ENCODE data around the gene WWOX.

WWOX gene

DNA sequence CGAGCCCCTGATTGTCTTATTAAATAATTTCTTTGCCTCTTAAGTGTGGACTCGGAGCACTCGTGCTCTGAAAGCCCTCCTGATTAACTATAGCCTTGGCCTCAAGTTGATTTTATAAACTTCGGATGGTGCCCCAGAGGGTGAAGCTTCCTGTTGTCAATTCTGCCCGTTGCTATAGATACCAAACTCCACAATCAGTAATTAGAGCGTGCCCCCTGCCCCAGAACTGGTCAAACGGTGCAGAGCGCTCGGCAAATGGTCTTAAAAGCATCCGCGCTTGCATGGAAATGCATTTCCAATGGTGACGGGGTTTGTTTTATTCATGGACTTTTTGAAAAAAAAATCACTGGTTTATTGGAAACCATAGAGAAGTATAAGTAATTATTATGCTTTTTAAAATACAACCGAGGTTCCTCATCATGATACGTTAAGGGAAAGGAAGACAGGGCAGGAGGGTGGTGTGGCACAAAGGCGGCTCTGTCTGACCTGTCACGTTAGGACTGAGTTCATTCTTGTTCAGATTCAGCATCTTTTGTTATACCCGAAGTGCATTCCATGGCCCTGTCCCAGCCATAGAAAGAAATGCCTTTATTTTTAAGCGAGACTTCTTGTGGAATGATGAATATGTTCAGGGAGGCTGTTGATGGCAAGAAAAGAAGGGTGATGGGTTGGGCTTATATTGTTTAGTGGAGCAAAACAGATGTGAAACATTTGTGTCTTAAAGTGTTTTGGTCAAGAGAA lies 1024.7 kb downstream of the WWOX start:
- DNase-seq: no peak
- no peak for TF ChIP-seq POLR2A (IDR thresholded peaks at IDR 0.05; ENCODE audit: low read length)
- no peak for TF ChIP-seq GATA1 (IDR thresholded peaks at IDR 0.05; ENCODE audit: low read depth, low read length)

DNA sequence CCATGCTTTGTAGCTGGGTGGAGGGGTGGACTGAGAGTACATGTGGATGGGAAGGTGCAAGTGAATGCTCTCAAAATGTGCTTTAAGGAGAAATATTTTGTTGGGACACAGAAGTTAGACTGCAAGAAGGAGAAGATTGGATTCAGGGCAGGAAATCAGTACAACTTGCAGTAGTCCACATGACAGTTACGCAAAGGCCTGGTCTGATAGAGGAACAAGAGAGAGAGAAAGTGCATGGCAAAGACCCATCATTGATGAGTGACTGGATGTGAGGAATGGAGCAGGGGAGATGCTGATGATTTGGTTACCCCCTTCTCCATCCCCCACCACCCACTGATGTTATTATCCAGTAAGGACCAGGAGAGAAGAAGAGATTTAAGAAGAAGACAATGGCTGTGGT lies 1028.3 kb downstream of the WWOX start:
- TF ChIP-seq POLR2A (IDR thresholded peaks at IDR 0.05; ENCODE audit: low read length) (no peak), GATA1 (IDR thresholded peaks at IDR 0.05; ENCODE audit: low read depth, low read length) (no peak)

DNA sequence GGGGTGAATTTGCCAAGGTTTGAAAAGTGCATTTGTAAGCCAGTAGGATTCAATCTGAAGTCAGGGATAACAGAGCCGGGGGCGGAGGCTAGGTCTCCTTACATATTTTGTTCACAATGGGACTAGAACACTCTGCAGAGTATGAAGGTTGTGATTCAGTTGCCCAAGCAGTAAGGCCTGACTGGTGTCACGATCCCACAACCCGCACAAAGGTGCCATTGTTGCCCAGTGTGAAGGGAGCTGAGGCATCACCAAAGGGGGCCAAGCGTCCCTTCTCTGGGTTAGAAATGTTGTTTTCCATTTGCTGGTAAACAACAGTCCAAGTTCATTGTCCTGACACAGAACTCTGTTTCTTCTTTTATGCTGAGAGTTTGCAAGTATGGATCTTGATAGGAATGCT lies 1029.3 kb downstream of the WWOX start:
- DNase-seq: no peak
- no peak for TF ChIP-seq GATA1 (IDR thresholded peaks at IDR 0.05; ENCODE audit: low read depth, low read length)

More for the DNA sequence above, 1028.3 kb downstream of the WWOX start:
- DNase-seq: no peak

DNA sequence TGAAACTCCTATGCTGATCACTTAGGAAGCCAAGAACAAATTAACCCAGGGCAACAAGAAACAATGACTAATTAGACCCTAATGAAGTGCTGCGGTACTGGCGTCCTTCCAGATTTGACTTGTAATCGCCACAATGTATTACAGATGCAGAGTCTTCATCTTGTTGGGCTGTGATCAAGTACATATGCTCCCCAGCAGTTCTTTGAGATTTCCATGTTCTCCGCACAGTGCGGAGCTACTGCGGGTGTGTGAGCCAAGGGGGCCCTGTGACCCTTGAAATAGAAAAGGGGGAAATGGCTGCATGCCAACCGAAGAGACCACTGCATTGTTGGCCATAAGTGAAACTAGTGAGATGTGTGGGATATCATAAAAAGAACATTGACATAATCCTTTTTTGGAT lies 1031.2 kb downstream of the WWOX start:
- TF ChIP-seq POLR2A (IDR thresholded peaks at IDR 0.05; ENCODE audit: low read length) (no peak), GATA1 (IDR thresholded peaks at IDR 0.05; ENCODE audit: low read depth, low read length) (no peak)
- DNase-seq: no peak

DNA sequence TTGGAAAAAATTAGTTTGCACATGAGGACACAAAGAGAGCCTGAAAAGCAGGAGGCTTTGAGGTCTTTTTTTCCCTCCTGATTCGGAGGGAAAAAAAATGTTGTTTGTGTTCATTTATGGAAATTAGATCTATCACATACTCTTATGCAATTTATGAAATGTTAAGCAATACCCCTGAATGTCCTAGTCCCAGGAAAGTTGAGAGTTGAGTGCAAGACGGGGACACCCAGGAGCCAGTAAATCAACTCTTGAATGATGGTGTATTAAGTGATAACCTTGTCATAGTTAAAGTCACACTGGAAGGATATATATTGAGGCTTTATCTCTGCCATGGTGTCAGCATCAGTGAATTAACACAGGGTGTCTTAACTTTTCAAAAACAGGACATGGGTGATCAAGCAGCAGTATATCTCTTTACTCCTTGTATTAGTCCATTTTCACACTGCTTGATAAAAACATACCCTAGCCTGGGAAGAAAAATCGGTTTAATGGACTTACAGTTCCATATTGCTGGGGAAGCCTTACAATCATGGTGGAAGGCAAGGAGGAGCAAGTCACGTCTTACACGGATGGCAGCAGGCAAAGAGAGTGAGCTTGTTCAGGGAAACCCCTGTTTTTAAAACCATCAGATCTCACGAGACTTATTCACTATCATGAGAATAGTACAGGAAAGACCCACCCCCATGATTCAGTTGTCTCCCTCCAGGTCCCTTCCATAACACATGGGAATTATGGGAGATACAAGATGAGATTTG lies 1032.0 kb downstream of the WWOX start:
- DNase-seq: no peak

DNA sequence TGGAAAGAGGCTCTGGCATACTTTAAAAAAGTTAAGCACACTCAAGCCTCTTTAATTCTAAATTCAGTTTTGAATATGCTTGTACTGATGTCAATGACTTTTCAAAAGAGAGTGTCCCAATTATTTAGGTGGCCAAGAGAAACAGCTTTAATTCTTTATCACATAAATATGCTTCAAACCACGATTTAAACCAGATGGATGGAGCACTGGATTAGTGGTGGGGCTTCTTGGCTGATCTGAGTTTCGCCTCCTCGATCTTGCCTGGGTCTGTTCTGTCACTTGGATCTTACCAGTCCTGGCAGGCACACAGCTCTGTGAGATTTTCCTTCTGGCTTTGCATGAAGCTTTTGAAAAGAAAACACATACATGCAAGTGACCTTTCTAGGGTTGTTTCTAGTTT lies 1033.2 kb downstream of the WWOX start:
- TF ChIP-seq POLR2A (IDR thresholded peaks at IDR 0.05; ENCODE audit: low read length) (no peak), GATA1 (IDR thresholded peaks at IDR 0.05; ENCODE audit: low read depth, low read length) (no peak)
- DNase-seq: no peak

More for the DNA sequence above, 1032.0 kb downstream of the WWOX start:
- TF ChIP-seq GATA1 (IDR thresholded peaks at IDR 0.05; ENCODE audit: low read depth, low read length) (no peak), POLR2A (IDR thresholded peaks at IDR 0.05; ENCODE audit: low read length) (no peak)

DNA sequence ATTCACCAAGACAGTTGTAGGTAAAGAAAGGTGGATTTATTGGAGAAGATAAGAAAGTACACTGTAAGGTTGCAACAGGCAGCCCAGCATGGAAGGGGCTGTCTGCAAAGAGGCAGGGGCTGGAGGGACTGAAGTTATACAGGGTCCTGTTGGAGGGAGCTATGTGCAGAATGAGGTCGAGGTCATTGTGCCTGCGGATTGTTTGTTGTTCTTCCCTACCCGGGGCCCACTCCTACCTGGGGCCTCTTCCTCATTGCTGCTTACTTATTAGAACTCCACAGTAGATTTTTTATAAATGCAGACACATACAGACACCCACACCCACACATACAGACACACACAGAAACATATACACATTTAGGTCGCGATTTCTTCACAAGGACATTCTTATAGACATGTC lies 1034.8 kb downstream of the WWOX start:
- no peak for DNase-seq
- no peak for TF ChIP-seq POLR2A (IDR thresholded peaks at IDR 0.05; ENCODE audit: low read length)
- no peak for TF ChIP-seq GATA1 (IDR thresholded peaks at IDR 0.05; ENCODE audit: low read depth, low read length)

DNA sequence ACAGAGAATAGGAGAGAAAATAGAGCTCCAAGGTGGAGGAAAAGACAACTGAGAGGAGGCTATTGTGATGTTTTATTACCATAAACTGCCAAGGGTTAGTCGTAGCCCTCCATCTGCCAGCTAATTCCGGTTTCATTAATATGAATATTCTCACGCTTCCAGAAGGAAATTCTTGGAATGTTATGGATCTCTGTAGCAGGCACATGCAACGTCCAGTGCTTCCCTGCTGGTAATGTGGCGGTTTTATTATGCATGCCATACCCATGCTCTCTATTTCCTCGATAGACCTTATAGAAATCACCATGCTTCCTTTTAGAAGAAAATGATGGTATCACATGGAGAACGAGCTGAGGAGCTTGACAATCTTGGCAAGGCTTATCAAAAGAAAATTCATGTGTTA lies 1037.5 kb downstream of the WWOX start:
- TF ChIP-seq POLR2A (IDR thresholded peaks at IDR 0.05; ENCODE audit: low read length) (no peak), GATA1 (IDR thresholded peaks at IDR 0.05; ENCODE audit: low read depth, low read length) (no peak)
- DNase-seq: no peak

DNA sequence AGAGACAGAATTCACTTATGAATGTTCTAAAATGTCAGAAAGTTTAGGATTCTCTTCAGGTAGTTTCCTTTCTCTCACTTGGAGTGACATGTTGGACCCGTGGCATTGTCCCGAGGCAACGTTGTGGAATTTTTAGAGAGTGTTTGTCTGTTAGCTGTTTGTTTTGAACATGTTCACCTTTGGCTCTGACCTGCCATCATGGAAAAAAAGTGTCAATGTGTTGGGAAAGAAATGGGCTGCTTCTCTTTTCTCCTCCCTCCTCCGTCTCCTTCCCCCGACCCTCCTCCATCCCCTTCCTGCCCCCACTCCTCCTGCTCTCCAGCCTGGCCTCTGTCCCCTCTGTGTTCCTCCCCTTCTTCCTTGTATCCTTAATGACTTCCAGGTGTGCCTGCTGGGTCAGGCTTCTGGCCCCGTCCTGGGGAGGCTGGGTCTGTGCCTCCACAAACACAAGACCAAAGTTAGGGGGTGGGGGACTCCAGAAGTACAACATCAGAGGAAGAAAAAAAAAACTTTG lies 1038.0 kb downstream of the WWOX start:
- DNase-seq: no peak
- TF ChIP-seq GATA1 (IDR thresholded peaks at IDR 0.05; ENCODE audit: low read depth, low read length) (no peak), POLR2A (IDR thresholded peaks at IDR 0.05; ENCODE audit: low read length) (no peak)

DNA sequence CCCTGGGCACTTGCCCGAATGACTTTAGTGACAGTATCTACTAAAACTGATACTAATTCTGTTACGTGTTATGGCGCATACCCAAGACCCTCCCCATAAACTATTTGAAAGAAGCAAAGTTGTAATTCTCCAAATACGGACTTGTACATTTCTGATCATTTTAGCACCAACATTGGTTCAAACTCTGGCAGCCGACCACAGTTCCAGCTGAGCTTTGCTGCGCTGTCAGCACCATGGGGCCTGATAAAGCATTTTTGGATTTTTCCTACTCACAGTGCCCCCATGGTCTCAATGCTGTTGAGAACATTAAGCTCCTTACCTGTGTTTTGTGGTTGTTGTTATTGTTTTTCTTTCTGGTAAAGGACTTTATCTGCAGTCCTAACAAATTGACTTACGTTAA lies 1040.3 kb downstream of the WWOX start:
- no peak for TF ChIP-seq POLR2A (IDR thresholded peaks at IDR 0.05; ENCODE audit: low read length)
- DNase-seq: no peak

DNA sequence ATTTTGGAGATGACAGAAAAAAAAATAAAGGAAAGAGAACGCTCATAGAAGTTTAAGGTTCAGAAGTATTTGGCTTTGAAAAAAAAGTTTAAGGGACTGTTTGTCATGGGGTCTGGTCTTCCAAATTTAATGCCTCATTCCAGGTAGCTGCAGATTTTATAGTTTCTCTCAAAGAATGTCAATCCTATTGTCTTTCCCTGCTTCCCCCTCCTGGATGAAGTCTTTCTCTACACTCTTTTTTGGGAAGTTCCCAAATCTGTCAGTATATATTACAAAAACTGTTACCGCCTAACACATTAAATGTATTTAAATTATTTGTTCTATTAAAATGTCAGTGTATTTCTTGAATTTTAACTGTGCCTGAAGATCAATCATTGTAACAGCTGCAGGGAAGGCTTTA lies 1043.6 kb downstream of the WWOX start:
- TF ChIP-seq POLR2A (IDR thresholded peaks at IDR 0.05; ENCODE audit: low read length) (no peak), GATA1 (IDR thresholded peaks at IDR 0.05; ENCODE audit: low read depth, low read length) (no peak)
- no peak for DNase-seq

DNA sequence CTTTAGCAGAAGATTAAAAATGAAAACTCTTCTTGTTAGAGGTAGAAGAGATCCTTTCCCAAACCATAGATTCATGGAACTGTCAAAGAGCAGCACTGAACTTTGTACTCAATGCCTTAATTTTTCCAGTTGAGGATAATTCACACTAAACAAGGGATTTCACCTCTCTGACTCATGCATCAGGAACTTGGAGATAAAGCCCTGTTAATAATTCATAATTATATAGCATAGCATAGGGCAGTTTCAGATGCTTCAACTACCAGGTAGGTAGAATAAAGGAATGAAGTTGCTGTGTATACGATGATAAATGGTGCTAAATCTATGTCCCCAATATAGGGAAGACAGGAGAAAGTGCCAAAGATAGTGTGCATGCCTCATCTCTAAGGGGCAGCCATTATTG lies 1050.7 kb downstream of the WWOX start:
- DNase-seq: no peak
- TF ChIP-seq GATA1 (IDR thresholded peaks at IDR 0.05; ENCODE audit: low read depth, low read length) (no peak), POLR2A (IDR thresholded peaks at IDR 0.05; ENCODE audit: low read length) (no peak)

DNA sequence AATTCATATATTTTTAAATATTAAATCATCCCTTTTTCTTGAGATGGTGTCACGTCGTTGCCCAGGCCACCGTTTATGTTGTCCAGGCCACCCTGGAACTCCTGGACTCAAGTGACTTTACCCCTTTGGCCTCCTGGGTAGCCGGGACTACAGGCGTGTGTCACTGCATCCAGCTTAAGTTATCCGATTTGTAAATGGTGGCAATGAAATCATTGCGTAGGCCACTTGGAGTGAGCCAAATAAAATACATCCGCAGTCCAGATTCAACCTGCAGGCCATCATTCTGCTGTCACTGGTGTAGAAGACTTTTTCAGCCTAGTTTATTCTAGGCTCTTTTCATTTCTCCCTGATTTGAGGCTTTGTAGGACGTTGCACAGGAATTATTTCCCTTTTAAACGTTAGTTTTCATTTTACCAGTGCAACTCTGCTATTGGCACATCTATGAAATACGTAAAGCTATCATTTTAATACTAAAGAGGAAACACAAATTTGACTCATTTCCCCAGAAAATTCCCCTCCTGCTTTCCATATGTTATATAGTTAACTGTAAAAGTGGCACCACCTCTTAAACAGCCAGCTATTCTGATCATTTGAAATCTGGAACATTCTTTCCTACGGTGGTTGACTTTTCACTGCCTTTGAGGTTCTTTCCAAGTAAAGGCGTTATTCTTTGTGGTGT lies 1051.3 kb downstream of the WWOX start:
- TF ChIP-seq GATA1 (IDR thresholded peaks at IDR 0.05; ENCODE audit: low read depth, low read length) (no peak), POLR2A (IDR thresholded peaks at IDR 0.05; ENCODE audit: low read length) (no peak)
- no peak for DNase-seq

DNA sequence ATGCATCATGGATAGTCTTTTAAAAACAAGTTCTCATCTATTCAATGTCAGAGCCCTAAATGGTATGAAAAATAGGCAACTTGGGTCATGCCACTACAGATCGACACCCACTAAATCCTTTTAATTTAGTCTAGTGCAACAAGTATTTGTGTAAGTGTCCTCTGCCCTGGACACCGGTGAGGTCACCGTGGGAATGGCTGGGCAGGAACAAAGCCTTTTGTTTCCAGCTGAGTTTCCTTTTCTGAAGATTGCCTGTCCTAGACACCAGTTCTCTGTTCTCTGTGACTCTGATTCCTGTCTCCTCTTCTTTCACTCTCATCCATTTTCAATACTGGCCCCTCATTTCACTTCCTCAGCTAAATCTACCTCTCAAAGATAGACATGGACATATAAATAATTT lies 1054.6 kb downstream of the WWOX start:
- no peak for TF ChIP-seq GATA1 (IDR thresholded peaks at IDR 0.05; ENCODE audit: low read depth, low read length)
- no peak for TF ChIP-seq POLR2A (IDR thresholded peaks at IDR 0.05; ENCODE audit: low read length)
- no peak for DNase-seq
